NCI-H226 (cell line): ENCODE results near the gene NTNG2.

Source experiments
- DNase-seq: peaks from one replicate; pipeline ENCODE4 v3.0.0-alpha.2; 2015

Gene NTNG2

DNA sequence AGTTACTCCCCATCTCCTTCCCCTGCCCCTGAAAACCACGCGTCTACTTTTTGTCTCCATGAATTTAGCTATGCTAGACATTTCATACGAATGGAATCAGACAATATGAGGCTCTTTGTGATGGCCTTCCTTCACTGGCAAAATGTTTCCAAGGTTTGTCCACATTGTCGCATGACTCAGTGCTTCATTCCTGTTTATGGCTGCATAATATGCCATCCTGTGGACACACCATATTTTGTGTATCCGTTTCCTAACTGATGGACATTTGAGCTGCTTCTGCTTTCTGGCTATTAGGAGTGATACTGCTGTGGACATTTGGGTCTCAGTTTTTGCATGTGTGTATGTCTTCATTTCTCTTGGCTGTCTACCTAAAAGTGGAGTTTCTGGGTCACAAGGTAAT, 14.5 kb downstream of the NTNG2 start:
- no peak for DNase-seq

DNA sequence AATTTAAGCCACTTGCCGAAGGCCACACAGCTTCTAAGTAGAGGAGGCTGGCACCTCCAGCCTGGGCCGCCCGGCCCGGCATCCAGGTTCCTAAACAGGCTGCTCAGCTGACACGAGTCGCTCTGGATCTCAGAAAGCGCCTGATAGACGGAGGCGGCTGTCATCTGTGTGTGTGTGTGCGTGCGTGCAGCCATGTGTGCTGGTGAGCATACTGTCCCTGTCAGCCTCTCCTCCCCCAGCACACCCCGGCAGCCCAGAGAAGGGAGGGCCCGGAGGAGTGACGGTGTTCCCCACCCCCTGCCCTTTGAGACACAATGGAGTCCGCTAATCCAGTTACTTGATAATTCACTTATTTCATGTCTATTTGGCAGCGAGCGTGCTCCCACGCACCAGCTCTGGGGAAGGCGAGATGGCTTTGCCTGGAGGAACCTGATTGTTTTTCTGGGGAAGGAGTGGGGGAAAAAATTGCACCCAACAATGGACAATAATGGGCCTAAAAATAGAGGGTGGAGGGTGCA, 20.0 kb downstream of the NTNG2 start:
- no peak for DNase-seq

DNA sequence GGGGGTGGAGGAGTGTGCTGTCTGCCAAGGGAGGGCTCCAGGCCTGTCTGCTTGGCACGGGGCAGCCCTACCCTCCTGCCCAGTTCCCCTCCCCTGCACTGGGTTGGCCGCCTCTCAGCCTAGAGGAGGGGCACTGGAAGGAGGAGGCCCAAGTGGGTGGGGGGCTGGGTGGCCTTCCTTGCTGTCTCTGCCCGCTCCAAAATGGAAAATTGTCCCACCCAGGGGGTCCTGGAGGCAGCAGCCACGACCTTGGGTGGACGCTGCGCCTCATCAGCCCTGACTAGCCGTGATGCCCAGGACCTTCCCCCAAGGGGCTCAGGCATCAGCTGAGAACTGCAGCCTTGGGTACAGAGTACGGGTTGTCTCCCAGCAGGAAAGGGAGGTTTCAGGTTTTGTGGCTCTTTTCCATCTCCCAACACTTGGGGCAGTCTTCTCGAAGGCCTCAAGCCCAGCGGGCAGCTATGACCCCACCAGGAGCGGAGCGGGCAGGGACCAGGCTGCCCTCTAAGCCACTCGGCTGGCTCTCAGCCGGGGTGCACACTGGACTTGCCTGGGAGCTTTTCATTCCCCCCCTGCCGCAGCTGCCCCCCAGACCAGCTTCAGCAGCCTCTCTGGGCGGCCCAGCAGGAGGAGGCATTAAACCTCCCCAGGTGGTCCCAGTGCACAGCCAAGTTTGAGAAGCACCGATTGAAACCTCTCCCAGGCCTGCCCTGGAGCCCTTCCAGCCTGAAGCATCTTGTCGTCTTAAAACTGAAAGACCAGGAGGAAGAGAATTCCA, 20.6 kb downstream of the NTNG2 start:
- DNase-seq: no peak

DNA sequence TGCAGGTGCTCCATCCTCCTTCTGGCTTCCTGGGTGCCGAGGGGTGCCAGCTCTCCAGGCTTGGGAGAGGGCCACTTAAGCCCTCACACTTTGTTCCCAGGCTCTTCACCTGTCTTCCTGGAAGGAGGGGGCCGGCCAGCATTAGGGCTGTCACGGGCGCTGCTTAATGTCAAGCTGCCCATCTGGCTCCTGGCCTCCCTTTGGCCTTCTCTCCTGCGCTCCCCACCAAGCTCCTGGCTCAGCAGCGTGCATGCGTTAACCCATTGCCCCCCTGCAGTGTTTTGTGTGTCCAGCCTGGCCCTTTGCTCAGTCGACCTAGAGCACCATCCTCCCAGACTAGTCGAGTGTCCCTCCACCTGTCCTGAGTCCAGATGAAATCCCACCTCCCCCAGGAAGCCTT, 21.3 kb downstream of the NTNG2 start:
- DNase-seq: no peak

DNA sequence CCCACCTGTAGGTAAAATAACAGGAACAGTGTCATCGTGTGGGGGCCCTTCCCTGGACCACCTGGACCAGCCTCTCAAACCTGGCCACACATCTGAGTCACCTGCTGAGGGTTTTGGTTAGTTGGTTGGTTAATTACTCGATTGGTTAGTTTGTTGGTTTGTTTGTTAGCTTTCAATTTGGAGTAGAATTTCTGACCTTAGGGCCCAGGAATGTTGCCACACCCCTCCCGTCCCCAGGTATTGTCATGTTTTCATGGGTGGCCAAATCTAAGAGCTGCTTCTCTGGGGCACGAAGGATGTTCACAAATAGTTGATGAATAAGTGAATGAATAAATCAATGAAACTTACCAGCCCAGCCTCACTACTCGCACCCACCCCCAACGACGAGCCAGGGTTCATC, 21.9 kb downstream of the NTNG2 start:
- no peak for DNase-seq

DNA sequence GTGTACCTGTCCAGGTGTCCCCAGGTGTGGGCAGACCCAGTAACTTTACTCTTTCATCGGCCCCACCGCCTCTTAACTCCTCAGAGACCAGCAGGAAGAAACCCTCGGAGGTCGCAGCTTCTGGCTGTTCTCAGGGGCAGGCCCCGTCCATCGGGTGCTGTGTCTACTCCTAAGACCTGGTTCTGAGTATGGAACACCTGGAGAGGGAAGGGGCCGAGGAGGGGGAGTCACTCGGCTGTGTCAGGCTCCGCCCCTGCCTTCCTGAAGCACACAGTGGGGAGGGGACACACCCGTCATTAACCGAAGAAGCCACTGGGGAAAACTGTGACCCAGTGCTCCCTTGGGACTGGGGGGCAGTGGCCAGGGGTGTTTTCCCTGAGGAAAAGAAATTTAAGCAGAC, 22.3 kb downstream of the NTNG2 start:
- DNase-seq: no peak

DNA sequence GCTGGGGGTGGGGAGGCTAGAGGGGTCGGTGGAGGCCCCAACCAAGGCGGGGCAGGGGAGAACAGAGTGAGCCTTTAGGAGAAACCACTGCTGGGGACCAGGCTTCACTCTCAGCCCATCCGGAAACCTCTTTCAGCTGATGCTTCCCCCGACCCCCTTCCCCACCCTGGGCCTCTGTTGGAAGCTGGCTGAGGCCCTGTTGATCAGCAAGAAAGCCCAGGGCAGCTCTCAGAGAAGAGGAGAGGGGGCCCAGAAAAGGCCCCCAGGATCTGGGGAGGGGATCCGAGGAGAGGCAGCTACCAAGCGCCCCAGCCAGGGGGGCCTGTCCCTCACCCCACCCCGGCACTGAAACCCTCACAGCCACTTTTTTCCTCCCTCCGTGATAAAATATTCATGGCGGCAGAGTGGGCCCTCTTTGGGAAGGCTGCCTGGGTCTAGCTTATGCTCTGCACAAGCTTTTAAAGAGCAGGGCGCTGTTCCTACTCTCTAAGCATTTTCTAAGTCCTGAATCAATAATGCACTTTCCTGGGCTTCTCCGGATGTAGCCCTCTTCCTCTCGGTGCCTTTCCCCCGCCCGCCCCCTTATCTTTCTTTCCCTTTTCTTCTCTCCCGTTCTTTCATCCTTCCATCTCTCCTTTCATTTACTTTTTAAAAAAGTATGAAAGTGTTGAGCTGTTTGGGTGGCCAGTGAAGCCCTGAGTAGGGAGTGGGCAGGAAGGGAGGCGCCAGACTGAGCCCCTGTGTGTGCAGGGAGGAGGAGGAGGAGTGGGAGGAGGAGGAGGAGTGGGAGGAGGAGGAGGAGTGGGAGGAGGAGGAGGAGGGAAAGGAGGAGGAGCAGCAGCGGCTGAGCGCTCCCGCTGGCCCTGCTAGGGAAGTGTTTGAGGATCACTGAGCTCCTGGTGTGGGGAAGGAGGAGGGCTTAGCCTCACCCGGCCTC, 23.5 kb downstream of the NTNG2 start:
- no peak for DNase-seq

DNA sequence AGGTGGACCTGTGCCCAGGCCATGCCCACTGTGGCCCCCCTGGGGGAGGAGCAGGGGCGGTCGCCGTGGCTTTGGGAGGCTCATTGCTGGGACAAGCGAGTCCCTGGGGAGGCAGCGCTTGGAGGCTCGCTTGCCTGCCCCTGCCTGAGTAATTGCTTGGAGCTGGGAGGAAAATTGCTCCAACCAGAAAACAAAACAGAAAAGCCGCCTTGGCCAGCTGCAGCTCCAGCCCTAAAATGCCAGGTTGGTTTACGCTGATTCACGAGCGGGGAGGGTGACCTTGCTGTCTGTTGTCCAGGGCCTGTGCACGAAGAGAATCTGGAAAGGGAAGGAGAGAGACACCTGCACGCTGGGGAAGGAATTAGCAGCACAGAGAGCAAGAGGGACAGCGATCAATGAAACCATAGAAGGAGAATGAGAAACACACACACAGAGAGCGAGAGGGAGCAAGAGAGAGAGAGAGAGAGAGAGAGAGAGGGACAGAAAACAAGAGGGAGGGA, 25.3 kb downstream of the NTNG2 start:
- DNase-seq: no peak

DNA sequence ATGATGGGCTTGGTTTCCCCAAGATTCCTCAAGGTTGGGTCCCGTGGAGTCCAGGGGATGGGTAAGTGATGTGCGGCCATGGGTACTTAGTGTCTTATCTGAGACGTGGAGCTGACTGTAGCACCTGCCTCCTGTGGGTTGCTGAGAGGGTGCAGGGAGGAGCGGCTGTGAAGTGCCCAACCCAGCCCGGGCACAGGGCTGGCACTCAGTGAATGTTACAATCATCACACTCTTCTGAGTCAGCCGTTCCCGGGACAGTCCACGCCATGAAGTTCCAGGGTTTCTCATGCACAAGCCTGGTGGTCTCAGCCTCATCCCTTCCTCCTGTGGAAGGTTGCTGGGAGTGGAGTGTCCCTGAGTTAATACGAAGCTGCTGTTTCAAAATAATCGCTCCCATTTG, 29.1 kb downstream of the NTNG2 start:
- no peak for DNase-seq

DNA sequence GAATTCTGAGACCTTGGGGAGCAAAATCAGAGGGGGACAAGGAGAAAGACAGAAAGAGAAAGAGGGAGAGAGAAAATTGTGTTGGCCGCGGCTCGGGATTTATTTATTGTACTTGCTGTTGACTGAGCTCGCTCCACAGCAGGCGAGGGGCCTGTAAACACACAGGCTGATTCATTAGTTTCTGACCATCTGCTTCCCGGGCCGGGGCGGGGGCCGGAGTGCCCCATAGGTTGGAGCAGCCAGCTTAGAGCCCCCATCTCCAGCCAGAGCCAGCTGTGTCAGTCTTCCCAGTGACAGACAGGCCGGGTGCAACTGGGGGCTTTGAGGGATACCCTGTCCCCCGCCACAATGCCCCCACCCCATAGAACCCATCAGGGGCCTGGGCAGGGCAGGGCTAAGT, 30.9 kb downstream of the NTNG2 start:
- no peak for DNase-seq

DNA sequence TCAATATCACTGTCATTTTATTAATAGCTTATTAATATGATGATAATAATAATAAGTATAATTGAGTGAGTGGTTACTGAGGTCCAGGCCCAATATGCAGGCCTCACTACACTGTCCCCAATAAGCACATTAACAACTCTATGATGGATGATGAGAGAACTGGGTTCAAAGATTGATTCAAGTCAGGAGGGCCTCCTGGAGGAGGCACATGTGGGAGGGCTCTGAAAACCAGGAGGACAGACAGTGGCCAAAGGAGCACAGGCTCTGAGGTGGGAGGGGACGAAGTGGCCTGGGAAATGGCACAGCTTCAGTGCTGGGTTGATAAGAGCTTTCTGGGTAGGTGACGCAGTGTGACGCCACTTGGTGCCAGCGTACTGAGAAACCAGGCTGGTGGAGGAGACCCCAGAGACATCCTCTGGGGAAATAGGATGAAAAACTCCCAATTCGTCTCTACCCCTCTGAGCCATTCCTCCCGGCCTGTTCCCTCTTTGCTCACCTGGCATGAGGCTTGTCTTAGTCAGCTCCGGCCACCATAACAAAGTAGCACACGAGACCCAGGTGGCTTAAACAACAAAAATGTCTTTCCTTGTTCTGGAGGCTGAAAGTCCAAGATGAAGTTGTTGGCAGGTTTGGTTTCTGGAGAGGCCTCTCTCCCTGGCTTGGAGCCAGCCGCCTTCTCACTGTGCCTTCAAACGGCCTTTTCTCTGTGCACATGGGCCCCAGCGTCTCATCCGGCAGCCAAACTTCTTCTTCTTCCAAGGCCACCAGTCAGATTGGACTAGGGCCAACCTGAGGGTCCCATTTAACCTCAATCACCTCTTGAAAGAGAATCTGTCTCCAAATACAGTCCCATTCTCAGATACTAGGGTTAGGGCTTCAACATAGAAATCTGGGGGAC, 31.6 kb downstream of the NTNG2 start:
- no peak for DNase-seq

DNA sequence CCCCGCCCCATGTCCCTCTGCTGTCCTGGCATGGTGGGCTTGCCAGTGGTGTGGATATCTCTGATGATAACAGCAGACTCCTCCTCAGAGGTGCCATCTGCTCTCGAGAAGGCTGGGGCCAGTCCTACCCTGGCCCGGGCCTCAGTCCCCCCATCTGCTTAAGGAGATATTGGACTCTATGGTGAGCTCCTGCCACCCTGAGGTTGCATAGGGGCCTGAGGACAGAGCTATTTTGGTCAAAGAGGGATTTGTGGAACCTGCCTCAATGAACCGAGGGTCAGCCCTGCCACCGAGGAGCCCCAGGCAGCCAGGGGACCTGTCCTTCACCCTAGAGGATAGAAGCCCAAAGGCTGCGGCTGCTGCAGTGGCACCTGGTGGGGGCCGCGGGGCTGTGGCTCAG, 32.6 kb downstream of the NTNG2 start:
- DNase-seq: no peak

DNA sequence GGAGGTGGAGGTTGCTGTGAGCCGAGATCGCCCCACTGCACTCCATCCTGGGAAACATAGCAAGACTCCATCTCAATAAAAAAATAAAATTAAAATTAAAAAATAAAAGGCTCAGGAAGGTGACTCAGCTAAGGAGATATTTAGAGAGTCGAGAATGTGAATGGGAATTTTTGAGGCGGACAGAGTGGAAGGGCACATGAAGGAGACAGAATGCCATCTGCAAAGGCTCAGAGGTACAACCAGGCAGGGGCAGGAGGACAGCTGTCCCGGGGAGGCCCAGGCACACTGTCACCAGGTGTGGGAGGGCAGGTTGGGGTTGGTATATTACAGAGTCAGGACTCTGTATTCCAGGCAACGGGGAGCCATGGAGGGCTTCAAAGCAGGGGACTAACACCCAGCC, 35.5 kb downstream of the NTNG2 start:
- no peak for DNase-seq

DNA sequence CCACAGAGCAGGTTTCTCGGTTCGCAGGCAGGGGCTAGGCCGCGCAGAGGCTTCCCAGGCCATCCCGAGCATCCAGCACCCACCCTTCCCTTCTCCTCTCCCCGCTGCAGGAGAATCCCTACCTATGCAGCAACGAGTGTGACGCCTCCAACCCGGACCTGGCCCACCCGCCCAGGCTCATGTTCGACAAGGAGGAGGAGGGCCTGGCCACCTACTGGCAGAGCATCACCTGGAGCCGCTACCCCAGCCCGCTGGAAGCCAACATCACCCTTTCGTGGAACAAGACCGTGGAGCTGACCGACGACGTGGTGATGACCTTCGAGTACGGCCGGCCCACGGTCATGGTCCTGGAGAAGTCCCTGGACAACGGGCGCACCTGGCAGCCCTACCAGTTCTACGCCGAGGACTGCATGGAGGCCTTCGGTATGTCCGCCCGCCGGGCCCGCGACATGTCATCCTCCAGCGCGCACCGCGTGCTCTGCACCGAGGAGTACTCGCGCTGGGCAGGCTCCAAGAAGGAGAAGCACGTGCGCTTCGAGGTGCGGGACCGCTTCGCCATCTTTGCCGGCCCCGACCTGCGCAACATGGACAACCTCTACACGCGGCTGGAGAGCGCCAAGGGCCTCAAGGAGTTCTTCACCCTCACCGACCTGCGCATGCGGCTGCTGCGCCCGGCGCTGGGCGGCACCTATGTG, 36.1 kb downstream of the NTNG2 start:
- no peak for DNase-seq

DNA sequence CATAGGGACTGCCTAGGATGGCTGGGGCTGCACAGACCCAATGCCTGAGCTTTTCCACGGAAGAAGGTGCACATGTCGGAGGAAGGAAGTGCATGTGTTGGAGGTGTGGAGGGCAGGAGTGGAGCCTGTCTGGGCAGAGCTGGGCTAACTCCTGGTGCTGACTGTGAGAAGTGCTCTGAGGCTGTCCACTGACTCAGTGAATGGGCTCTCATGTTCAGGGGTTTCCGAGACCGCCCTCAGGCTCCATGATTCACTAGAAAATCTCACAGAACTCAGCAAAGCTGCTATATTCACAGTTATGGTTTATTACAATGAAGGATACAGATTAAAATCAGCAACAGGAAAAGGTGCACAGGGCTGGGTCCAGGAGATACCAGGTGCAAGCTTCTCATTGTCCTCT, 37.2 kb downstream of the NTNG2 start:
- DNase-seq: no peak

DNA sequence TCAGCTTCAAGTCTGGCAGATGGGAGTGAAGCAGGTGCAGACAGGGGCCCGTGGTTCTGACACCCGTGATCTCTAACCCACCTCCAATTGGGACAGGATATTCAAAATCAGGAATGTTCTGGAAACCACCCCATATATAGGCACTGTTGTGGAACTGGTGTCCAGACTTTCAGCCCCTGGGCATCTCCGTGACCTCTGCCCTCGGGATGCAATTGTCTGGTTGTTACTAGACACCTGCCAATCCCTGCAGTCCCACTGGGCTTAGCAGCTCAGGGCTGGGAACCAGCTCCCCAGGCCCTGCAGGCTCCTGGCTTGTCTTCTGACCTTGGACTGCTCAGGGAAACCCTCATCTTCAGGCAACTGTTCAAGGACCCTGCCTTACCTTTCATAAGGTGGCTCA, 38.8 kb downstream of the NTNG2 start:
- DNase-seq: no peak

DNA sequence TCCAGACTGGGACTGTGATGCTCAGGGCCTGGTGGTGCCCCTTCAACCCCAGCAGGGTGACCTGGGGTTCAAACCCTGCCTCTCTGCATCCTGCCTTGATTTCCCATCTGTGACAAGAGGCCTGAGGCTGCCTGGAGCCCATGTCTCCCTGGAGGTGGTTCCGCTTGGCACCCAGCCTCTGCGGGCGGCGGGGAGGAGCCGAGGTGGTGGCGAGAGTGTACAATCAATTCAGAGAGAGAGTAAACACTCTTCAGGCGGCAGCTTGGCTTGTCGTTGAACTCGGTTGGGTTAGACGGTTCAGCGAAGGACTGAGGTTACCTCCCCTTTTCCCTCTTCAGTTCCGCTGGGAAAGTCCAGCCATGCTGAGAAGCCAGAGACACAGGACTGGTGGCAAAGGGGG, 39.3 kb downstream of the NTNG2 start:
- DNase-seq: no peak

DNA sequence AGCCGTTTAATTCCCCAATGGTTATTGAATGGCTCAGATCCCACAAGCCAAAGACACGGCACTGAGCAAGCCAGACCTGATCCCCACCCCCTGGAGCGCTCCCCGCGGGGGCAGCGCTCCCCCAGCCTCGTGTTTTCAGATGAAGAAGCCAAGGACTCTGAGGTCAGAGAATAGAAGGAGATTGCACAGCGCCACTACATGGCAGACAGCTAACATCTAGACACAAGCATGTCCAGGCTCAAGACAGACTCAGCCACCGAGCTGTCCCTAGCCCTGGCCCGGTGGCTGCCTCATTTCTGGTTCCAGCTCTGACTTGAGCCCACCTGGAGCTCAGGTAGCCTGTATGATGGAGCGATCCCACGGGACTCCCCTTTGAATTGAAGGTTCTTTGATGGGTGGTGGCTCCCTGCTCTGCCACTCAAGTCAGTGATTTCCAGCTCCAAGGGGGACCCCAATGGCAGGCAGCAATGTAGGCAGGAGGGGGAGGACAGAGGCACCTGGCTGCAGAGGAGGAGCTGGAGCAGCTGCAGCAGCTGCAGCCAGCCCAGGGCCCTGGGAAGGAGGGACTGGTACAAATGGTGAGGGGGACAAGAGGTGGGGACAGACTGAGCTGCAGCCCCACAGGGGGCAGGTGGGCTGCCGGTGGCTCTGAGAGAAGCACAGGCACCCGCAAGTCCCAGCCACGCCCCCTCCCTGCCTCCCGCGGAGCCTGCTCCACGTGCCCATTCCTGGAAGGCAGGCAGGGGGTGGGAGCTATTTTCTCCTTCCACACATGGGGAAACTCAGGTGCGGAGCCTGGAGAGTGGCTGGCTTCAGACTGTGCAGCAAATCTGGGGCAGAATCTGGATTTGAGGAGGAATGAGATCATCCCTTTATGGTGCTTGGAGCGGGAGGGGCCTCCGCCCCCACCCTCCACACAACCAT, 40.2 kb downstream of the NTNG2 start:
- no peak for DNase-seq

DNA sequence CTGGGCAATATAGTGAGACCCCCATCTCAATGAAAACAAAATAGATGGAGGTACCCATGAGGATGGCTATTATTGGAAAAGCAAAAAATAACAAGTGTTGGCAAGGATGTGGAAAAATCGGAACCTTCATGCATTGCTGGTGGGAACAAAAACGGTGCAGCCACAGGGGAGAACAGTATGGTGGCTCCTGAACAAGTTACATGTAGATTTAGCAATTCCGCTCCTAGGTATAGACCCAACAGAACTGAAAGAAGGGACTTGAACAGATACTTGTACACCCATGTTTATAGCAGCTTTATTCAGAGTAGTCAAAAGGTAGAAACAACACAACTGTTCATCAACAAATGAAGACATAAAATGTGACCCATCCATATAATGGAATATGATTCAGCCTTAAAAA, 43.0 kb downstream of the NTNG2 start:
- DNase-seq: no peak

DNA sequence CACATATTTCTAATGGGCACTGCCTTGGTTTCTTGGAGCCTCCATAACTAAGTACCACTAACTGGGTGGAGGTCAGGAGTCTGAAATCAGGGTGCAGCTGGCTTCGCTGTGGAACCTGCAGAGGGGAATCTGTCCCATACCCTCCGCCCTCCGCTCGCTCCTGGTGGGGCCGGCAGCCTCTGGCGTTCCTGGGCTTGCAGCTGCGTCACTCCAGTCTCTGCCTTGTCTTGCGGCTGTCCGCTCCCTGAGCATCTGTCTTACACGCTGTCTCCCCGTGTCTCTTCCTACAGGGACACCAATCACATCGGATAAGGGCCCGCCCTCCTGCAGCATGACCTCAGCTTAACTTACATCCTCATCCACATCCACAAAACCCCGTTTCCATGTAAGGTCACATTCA, 45.4 kb downstream of the NTNG2 start:
- DNase-seq: no peak
